Midbrain (tissue), 1 donor: ENCODE results near the gene SLC44A3.
"Not testable (repeated sequence)": the region's sequence is repeated elsewhere in the genome, so short reads cannot be mapped to it uniquely, and the experiment has no call there.

Source experiments
- DNase-seq: peaks from one replicate; lab custom pipeline; 2025; lab: John Stamatoyannopoulos, UW

Gene SLC44A3

GRCh38 chr1:94936861-94937620 is 116.9 kb downstream of the SLC44A3 start:
- no peak for DNase-seq

DNA sequence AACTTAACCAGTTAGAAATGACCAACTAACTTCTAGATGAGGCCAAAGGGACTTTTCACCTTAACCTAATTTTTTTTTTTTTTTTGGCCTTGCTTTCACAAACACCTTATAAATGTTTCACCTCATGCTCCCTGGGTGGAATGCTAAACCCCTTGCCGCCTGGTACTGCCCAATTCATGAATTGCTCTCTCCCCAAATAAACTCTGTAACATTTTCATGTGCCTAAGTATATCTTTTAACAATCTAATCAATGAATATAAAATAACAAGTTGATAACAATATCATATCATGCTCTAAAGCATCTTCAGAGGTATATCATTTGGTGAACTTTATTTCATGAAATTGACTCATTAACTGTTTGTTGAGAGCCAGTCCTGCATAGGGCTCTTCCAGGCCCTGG is 117.7 kb downstream of the SLC44A3 start:
- no peak for DNase-seq

- no peak for DNase-seq
Observed at GRCh38 chr1:94940738-94941137, 120.6 kb downstream of the SLC44A3 start.

- not testable (repeated sequence) for DNase-seq
Observed at GRCh38 chr1:94941480-94941879, 121.3 kb downstream of the SLC44A3 start.

DNA sequence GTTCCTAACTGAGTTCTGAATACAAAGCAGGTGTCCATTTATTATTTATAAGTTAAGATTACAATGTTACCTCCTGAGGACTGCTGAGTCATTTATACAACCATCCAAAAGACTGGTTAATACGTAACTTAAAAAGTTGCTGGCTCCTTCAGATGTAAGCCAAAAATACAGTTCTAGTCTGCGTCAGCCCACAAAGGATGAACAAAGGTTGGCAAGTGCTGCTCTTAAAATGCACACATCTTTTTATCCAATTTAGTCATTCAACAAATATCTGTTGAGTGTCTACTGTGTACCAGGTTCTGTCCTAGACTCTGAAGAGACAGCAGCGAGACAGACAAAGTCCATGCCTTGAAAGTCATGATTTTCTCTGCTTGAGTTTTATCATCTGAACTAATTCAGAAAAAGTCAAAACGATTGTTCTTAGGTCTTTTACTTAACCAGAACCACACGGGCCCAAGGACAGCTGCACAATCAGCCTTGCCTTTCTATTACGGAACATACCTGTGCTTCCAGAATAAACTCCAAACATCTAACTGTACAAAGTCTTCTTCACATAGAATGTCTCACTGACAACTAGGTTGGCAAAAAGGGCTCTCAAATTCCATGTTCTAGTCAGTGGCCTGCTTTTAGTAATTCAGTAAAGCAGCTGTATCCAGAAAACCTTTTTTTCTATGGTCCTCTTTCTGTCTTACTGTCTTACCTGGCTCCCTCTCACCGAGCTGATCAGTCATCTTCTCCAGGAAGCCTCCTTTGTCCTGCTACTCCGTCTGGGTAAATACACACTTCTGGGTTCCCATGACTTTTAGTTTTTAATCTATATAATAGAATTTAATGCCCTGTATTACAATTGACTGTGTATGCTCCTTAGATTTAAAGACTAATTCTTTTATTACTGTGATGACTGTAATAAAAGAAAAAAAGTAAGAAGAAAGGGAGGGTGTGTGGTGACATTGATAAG is 122.3 kb downstream of the SLC44A3 start:
- no peak for DNase-seq
